ENCODE data around the gene FAAP20.

The FAAP20 gene

GRCh38 chr1:2193514-2194281 lies 874 bp downstream of the FAAP20 start:
- DNase-seq: no peak

DNA sequence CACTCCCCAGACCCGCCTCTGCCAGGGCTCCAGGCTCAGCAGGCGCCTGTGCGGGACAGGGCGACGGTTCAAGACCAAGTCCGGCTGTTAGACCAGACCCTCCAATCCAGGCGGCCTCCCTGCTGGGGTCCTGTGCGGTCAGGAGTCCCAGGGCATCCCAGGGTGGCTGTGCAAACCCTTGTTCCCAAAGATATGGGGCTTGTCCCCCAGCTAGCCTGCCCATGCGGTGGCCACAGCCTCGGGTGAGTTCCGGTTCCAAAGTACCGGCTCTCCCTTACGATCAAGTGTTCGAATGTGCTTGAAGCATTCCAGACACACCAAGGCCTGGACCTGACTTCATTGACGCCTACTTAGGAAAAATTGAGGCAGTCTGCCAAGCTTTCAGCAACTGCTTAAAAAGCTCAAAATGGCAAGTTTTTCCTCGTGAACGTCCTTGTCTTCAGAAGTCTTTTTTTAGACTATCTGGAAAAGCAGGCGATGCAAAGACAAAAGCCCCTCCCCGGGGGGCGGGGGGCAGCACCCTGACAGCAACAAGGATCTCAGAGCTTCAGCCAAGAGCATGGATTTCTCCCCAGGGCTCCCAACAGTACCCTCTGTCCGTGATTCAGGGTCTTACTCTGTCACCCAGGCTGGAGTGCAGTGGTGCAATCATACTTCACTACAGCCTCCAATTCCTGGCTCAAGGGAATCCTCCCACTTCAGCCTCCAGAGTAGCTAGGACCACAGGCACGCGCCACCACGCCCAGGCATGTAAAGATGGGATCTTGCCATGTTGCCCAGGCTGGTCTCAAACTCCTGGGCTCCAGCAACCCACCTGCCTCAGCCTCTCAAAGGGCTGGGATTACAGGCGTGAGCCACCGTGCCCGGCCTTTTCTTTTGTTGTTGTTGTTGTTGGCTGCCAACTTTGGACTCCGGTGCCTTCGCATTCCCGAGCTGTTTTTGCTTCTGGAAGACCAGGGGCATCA lies 2.3 kb downstream of the FAAP20 start:
- DNase-seq: no peak

DNA sequence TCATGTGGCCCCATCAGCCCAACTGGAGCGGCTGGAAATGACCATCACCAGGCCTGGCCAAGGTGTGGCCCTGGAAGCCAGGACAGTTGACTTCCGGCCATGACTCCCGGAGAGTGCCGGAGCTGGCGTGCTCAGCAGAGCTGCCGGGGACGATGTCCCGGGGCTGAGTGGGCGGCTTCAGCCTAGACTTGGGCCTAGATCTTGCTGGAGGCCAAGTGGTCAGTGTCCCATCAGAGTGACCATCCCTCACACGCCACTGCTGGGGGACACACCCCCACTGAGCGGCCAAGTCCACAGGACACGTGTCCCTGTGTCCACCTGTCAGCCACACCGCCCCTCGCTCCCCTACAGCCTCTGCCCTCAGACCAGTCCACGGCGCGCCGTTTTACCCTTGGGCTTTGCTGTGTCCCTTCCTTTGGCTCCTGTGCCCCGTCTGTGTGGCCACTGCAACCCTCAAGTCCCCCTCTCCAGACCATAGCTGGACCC lies 4.0 kb downstream of the FAAP20 start:
- no peak for DNase-seq

DNA sequence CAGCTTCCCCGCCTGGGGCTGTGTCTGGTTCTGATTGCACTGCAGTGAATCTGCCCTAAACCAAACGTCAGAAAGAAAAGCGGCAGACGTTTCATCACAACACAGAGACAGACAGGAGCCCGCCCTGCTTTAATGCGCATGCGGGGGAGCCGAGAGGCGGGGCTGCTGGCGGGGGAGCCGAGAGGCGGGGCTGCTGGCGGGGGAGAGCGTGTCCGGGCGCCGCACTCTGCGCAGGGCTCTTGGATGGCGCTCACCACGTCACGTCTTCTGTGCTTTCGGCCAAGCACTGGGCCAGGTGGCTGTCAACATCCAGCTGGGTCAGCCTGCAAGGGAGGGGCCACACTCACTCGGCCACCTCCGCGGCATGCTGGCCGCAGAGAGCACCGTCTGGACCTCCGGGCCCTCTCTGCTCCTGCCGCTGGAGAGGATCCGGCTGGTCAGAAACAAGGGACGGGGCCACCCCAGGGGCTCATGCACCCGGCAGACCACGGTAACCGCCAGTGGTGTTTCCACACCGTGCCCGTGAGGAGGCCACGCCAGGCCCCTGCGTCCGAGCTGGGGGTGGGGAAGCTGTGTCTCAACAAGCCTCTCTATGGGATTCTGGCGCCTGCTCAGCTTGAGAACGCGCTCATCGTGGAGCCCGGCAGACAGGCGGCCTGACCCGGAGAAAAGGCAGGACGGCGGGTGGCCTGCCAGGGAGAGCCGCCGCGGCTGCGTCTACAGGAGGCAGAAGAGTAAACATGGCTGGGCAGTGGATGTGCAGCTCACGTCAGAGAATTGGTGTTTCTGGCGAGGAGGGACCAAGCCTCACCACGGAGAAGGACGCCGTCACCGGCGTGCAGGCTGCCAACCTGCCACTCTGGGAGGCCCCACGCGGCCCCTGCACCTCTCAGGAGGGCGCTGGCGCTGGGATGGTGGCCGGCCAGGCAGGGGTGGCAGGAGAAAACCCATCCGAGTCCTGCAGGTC lies 4.8 kb downstream of the FAAP20 start:
- peak; percentile 82 for DNase-seq

DNA sequence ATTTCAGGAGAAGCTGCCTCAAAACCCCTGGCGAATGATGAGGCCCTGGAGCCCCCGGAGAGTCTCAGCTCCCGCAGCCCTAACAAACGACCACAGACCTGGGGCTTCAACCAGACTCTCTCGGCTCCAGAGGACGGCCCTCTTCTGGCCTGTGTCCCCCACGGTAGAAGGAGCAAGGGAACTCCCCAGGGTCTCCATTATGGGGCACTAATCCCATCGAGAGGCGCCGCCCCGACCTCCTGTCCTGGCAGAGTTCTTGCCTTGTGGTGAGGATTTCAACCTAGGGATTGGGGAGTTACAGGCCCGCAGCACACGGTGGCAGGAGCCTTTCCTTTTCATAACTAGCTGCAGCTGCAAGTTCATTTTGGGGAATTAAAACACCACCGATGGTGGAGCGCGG lies 6.2 kb downstream of the FAAP20 start:
- DNase-seq: no peak

GRCh38 chr1:2187619-2188018 lies 7.0 kb downstream of the FAAP20 start:
- DNase-seq: no peak

GRCh38 chr1:2186901-2187300 lies 7.7 kb downstream of the FAAP20 start:
- DNase-seq: no peak

- DNase-seq: no peak
Measured at GRCh38 chr1:2185880-2186855, 8.4 kb downstream of the FAAP20 start.

- no peak for DNase-seq
Measured at GRCh38 chr1:2184934-2185333, 9.6 kb downstream of the FAAP20 start.

DNA sequence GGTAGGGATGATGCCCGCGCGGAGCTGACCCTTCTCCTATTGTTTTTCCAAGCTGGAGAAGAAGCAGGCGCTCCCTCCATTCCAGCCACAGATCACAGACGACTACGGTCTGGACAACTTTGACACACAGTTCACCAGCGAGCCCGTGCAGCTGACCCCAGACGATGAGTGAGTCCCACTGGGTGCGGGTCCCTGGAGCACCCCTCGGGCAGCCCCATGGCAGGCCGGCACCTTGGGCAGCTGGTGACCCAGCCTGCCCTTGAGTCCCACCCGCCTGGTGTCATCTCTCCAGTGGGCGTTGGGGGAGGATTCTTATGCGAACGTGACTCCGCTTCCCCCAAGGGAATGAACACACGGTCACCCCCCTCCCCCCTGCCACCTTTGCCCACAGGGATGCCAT lies 10.0 kb downstream of the FAAP20 start:
- no peak for DNase-seq

DNA sequence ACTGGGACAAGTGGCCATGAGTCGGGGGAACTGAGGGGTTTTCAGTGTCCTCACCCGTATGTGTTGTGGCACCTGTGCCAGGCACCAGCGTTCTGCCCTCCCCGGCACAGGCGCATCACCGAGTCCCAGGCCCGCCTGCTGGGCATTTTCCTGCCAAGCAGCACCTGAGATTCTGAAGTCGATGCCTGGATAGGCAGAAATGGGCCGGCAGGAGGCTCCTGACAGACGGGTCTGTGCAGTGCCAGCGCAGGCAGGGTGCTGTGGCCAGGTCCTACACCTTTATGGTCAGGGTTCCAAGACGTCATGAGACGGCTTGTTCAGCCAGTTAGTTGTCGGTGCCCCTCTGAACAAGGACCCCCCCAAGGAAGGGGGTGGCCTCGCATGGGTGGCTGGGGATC lies 10.6 kb downstream of the FAAP20 start:
- DNase-seq: no peak

GRCh38 chr1:2182376-2182775 lies 12.2 kb downstream of the FAAP20 start:
- no peak for DNase-seq

GRCh38 chr1:2181752-2182151 lies 12.8 kb downstream of the FAAP20 start:
- no peak for DNase-seq

DNA sequence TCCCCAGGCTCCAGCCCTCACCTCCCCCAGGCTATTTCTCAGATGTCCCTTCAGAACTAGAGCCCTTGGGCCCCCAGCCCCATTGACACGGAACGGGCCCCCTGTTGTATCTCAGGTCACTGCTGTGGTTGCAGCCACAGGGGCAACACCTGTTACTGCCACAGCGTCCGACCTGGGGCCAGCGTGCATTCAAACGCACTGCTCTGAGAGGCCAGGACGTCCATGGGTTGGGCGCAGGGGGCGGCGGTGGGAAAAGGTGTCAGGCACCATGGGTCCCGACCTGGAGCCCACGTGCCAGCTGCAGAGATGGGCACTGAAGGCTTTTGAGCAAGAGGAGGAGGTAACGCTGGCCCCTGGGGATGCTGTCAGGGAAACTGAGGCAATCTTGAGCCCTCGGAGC lies 13.3 kb downstream of the FAAP20 start:
- DNase-seq: no peak

GRCh38 chr1:2180297-2181245 lies 14.0 kb downstream of the FAAP20 start:
- no peak for DNase-seq

DNA sequence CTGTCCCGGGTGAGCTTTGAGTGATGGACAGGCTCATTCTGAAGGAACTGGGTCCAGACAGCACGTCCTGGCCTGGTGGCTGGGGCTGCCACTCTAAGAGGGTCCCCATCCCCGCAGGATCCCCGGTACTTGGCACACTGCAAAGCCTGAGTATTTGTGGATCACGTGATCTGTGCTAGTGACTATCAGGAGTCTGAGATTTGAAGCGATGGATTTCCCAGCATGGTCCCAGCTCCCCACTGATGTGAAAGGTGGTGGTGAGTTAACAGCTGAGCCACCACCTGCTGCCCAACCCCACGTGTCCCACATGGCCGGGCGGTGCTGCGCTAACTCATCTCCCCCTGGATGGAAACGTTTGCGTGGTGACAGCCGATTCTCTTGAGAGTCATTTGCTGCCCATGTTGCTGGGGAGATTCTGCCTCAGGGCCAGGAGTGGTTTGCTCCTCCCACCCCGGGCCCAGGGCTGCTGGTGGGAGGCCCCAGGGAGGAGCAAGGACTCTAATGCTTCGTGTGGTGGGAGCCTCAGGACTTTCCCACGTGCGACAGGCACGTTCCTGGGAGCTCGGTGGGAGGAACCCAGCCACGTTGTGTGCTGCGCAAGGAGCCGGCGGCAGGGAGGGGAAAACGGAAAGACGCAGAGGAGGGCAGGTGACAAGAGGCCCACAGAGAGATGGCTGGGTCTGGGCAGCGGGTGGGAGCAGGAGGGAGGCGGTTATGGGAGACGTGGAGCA lies 15.1 kb downstream of the FAAP20 start:
- no peak for DNase-seq

DNA sequence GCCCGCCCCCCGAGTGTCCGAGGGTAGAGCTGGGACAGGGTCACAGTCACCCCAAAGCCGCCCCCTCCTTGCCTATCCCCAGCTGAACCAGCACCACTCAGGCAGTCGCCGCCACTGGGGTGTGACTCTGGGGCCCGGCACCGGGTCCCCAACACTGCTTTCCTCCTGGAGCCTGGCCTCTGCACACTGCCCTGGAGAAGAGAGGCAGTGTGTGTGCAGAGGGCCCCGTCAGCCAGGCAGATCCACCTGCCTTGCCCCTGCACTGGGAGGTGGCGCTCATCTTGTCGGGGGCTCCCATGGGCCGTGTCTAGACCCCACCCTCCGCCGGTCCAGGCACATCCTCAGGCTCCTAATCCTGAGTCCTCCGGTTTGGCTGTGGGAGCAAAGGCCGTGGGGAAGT lies 15.7 kb downstream of the FAAP20 start:
- no peak for DNase-seq

DNA sequence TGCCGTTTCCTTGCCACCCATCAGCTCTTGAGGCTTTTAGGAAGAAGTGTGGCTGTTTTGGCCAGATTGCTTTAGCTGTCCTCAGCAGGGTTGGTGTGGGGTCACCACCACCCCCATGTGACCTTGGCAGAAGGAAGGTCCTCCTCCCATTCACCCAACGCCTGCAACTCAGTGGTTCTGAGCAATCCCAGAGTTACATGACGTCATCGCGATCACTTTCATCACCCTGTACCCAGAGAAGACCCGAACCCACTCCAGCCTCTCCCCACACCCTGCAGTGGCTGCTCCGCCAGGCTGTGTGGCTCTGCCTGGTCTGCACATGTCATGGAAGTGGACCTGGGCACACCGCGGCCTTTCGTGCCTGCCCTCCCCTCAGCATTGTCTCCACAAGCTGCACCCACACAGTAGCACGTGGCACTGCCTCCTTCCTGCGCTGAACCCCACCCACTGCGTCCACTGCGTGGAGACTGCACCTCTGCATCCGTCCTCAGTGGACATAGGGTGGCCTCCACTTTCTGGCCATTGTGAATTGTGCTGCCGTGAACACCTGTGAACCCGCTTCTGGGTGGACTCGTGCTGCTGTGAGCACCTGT lies 16.5 kb downstream of the FAAP20 start:
- DNase-seq: no peak

GRCh38 chr1:2177541-2177940 lies 17.0 kb downstream of the FAAP20 start:
- no peak for DNase-seq
